HG03571 (cell line): ENCODE data around the gene BRD1.

Experiments
- ATAC-seq: cut with Tn5 transposase; IDR thresholded peaks from one replicate; pipeline ENCODE4 v1.9.1; 2021; ENCODE audit not compliant: unreplicated experiment

The BRD1 gene

DNA sequence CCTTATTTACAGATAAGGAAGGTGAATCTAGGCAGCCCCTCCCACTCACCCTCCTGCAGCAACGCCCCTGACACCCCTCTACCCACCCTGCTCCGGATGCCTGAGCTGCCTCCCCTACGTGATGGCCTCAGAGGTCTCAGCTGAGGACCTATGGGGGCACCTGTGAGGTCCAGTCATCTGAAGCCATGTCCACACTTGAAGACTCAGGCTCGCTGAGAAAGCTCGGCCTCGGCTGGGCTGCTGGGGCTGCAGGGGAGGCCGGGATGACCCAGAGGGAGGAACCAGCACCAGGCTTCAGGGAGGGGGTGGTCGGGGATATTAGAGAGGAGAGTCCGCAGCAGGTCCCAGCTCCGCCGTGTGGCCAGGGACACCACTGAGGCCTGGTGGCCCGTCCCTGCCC is 92.8 kb downstream of the BRD1 start:
- no peak for ATAC-seq

DNA sequence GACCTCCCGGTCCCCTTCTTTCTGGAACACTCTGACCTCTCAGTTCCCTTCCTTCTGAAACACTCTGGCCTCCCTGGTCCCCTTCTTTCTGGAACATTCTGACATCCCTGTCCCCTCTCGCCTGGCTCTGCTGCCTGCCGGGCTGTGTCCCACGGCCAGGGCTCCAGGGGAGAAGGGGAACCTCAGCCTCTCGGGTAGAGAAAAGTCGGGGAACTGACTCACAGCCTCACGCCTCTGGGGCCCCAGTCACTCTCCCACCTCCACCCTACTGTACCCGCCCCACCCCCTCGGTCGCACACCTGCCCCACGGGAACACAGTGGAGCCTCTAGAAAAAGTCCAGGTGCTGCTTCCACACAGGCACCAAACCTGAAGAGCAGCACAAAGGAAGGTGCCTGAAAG is 93.3 kb downstream of the BRD1 start:
- ATAC-seq = no peak

GRCh38 chr22:49733631-49734030 is 94.0 kb downstream of the BRD1 start:
- ATAC-seq = no peak

- no peak for ATAC-seq
These were observed 97.0 kb downstream of the BRD1 start for GRCh38 chr22:49730656-49731055.

- ATAC-seq = no peak
These were observed 99.0 kb downstream of the BRD1 start for GRCh38 chr22:49728570-49729271.

DNA sequence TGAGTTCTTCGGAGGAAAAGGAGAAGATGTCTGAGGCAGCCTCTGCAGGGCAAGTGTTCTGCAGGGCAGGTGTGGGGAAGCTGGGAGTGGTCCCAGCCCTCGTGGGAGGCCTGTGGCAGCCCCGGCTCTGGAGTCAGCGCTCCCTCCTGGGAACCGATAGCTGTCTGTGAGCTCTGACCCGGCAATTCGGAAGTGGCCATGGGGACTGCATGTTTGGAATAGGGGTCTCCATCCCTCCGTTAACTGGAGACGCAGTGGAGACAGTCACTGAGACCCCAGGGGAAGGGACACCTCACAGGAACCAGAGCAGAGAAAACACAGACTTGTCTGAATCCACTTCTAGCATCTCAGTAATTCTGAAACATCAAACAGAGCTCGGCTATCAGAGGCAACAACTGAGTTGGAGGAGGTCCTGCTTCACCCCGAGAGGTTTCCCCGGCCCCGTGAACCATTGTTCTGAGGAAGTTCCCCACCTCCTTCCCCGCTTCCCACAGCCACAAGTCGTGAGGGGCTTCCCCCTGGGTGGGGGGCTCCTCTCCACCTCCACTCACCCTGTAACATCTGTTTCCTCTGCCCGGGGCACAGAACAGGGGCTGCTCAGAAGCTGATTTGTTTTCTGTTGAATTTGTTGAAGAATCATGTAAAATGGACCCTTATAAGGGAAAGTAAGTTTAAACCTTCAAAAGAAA is 99.6 kb downstream of the BRD1 start:
- ATAC-seq = no peak

GRCh38 chr22:49727191-49727880 is 100.3 kb downstream of the BRD1 start:
- no peak for ATAC-seq

- no peak for ATAC-seq
These were observed 101.0 kb downstream of the BRD1 start for GRCh38 chr22:49726701-49727101.

GRCh38 chr22:49726022-49726681 is 101.5 kb downstream of the BRD1 start:
- ATAC-seq = no peak

DNA sequence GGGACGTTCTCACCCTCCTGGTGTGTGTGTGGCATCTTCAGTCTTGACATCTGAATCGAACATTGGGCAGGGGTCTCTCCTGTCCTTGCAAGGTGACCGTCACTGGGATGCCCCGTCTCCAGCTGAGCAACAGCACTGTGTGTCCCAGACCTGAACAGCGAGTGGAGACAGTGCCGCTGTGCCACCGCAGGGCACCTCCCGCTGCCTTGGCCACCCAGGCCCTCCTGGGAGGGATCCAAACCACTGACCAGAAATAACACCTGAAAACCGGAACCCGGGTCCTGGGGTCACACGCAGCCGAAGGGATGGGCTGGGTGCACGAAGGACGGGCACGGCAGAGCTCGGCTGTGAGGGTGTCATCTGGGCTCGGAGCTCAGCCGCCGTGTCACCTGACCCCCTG is 102.2 kb downstream of the BRD1 start:
- ATAC-seq = no peak

DNA sequence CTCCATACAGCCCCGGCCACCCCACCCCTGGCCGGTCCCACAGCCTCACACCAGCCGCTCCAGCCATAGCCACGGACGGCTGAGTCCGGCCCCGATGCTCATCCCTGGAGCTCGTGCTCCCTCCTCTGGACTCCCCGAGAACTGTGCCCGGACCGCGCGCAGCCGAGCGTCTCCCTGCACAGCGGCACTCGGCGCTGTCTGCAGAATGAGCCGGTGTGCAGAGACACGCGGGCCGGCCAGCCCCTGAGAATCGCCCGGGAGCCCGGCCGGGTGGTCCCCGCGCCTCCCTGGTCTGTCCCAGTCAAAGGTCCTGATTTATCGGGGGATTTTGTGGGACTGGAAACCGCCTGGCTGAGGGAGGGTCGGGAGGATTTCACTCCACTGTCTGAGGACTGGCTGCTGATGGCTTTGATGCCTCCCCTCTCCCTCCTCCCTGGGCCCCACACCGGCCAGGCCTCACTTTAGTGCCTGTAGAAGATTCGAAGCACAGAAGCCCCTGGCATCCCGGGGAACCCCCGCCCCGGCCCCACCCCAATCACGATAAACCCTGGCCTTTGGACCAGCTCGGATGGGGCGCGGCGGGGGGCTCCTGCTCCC is 102.7 kb downstream of the BRD1 start:
- no peak for ATAC-seq

DNA sequence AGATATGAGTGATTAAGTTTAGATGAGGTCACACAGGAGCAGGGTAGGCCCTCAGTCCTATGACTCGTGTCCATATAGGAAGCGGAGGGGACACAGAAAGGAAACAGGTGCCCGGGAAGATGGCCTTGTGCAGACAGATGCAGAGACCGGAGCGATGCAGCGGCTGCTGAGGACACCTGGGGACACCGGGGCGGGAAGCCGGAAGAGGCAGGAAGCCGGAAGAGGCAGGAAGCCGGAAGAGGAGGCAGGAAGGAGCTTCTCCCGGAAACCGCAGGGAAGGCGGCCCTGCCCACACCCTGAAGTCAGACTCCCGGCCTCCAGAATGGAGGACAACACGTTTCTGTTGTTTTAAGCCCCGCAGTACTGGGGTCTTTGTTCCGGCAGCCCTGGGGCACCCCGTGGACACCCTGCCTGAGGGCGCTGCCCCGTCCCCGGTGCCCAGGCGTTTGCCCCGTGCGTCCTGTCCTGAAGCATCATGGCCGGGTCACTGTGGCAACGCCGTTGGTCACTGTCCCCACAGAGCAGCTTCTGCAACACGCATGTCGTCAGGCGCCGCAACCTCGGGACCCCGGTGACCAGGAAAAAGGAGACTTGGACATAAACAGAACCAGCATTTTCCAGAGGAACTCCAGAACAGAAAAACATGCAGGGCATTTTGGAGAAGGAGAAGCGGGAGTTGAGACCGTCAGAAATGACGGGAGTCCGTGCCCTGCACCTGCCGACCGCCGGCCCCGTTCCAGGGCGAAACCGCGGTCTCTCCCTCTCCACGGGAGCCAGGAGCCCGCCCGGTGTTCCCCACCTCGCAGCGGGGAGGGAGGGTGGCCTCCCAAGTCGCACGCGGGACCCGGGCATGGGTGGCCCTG is 103.4 kb downstream of the BRD1 start:
- no peak for ATAC-seq

DNA sequence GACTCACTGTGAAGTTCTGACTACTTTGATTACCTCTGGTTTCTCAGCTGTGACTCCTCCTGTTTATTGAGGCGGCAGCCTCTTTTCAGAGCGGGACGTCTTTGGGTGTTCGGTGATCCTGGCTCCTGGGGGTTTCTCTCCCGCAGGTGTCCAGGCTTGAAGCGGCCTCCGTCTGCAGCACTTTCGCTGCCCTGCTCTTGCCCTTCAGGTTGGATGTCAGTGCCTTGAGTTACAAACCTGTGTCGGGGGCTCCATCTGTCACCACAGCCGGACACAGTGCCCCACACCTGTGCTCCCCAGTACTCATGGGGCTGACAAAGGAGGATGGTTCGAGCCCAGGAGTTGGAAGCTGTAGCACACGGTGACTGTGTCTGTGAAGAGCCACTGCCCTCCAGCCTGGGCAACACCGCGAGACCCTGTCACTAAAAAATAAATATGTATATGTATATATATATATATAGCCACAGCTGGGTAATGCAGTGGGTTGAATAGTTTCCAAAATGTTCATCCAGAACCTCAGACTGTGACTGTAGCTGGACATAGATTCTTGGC is 104.1 kb downstream of the BRD1 start:
- no peak for ATAC-seq
